ENCODE data around the gene DISP3.
"Not testable (repeated sequence)": the region's sequence is repeated elsewhere in the genome, so short reads cannot be mapped to it uniquely, and the experiment has no call there.

Gene DISP3

GRCh38 chr1:11578004-11578403 is 99.0 kb downstream of the DISP3 start:
- no peak for DNase-seq (ENCODE audit: low read depth)

- DNase-seq (ENCODE audit: low read depth), result no peak
Measured at GRCh38 chr1:11579506-11579905, 100.6 kb downstream of the DISP3 start.

- DNase-seq (ENCODE audit: low read depth), result not testable (repeated sequence)
Measured at GRCh38 chr1:11580049-11580448, 101.1 kb downstream of the DISP3 start.

GRCh38 chr1:11581445-11581991 is 102.6 kb downstream of the DISP3 start:
- DNase-seq (ENCODE audit: low read depth), result no peak

GRCh38 chr1:11585389-11585788 is 106.4 kb downstream of the DISP3 start:
- DNase-seq (ENCODE audit: low read depth), result no peak
